Astrocyte of the spinal cord (primary cell): Measurements from ENCODE around the gene RPLP2.

Experiments used
- DNase-seq: peaks from one replicate; pipeline ENCODE4 v3.0.0; 2011; ENCODE audit warnings: low read depth, low spot score
- H3K4me3 ChIP-seq: 2 replicates; pipeline ENCODE4 v1.5.1; 2011; ENCODE audit warnings: low read depth, mild to moderate bottlenecking, low read length, moderate library complexity
- in situ Hi-C: cut with HindIII; loops from 2 replicates; pipeline ENCODE4 v1.10.0; 2017; ENCODE audit warnings: low sequenced_read_pairs
- TF ChIP-seq, protein P1 (sequence below): IDR thresholded peaks from 2 replicates; pipeline ENCODE4 v1.5.1; 2012; ENCODE audit warnings: low read depth, mild to moderate bottlenecking, low read length, inconsistent platforms

The RPLP2 gene

GRCh38 chr11:791658-792534, 17.9 kb upstream of the RPLP2 start:
- TF ChIP-seq, protein P1, sequence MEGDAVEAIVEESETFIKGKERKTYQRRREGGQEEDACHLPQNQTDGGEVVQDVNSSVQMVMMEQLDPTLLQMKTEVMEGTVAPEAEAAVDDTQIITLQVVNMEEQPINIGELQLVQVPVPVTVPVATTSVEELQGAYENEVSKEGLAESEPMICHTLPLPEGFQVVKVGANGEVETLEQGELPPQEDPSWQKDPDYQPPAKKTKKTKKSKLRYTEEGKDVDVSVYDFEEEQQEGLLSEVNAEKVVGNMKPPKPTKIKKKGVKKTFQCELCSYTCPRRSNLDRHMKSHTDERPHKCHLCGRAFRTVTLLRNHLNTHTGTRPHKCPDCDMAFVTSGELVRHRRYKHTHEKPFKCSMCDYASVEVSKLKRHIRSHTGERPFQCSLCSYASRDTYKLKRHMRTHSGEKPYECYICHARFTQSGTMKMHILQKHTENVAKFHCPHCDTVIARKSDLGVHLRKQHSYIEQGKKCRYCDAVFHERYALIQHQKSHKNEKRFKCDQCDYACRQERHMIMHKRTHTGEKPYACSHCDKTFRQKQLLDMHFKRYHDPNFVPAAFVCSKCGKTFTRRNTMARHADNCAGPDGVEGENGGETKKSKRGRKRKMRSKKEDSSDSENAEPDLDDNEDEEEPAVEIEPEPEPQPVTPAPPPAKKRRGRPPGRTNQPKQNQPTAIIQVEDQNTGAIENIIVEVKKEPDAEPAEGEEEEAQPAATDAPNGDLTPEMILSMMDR = no peak
- H3K4me3 ChIP-seq = no peak overlapping the region
- DNase-seq = no peak
- in situ Hi-C loops = no loop called here

DNA sequence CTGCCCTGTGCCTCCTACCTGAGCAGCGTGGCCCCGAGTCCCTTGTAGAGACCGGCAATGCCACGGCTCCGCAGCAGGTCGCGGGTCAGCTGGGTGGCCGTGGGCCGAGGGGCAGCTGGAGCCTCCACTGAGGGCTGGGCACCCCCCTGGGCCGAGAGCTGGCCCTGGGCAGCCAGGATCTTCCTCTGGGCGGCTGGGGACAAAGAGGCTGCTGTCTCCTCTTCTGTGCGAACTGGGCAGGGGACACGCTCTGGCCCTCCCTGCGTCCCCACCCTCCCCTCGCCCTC, 17.3 kb upstream of the RPLP2 start:
- no peak for DNase-seq
- in situ Hi-C loops = no loop called here
- H3K4me3 ChIP-seq = no peak overlapping the region
- TF ChIP-seq, protein P1 = no peak

DNA sequence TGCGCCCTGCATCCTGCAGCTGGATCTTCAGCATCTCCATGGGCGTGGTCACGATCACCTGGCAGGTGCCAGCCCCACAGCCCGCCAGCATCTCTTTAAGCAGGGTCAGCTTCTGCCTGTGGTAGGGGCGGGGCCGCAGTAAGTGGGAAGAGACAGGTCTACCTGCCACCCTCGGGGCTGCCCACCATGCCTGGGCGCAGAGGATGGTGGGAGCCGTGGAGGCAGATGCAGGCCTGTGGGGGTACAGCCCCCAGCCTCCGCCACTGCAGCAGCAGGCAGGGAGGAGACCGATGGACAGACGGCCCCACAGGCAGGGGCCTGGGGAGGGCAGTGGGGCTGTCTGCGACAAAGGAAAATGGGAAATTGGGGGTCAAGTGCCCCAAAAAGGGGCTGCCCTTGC, 16.9 kb upstream of the RPLP2 start:
- TF ChIP-seq, protein P1 = no peak
- no peak overlapping the region for H3K4me3 ChIP-seq
- in situ Hi-C loops = no loop called here
- DNase-seq = no peak

GRCh38 chr11:793556-793955, 16.2 kb upstream of the RPLP2 start:
- in situ Hi-C loops = no loop called here
- DNase-seq = no peak
- H3K4me3 ChIP-seq = no peak overlapping the region
- TF ChIP-seq, protein P1 = no peak

- H3K4me3 ChIP-seq = no peak overlapping the region
- no peak for DNase-seq
- in situ Hi-C loops = no loop called here
- TF ChIP-seq, protein P1 = no peak
These were observed 15.6 kb upstream of the RPLP2 start for GRCh38 chr11:794013-794765.

DNA sequence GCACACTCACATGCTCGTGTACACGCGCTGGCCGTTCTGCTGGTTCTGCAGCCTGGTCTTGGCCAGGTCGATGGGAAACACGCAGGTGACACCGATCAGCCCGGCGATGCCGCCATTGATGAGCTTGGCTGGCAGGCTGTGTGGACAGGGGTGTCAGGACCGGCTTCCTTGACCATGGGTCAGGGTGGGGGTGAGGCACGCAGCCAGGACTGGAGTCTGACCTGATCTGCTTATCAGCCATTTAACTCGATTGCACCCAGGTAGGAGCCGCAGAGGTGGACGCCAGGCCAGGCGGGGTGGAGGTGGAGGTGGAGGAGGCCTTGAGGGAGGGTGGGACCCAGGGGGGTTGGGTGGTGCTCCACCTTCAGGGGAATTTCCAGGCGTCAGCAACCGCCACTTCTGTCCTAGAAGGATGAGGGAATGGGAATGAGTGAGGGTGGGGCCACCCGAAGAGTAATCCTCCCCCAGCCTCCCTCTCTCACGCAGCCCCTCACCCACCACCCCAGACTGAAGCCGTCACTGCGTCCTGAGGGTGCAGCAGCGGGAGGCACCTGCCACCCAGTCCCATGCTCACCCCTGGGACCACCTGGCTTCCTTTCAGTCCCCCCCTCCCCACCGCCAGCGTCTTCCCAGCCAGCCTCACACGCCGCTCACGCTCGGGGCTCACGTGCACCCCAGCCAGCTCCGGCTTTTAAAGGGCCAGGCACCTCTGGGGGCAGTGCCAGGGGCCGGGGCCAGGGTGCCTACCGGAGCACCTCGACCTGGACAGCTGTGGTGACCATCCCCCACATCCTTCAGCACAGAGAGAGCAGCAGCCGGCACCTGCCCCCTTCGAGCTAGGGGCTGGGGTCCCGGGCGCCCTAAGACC, 14.8 kb upstream of the RPLP2 start:
- in situ Hi-C loops = no loop called here
- TF ChIP-seq, protein P1 = no peak
- DNase-seq = no peak
- no peak overlapping the region for H3K4me3 ChIP-seq
